ENCODE measurements around the gene DES.
"Not testable (repeated sequence)": the region's sequence is repeated elsewhere in the genome, so short reads cannot be mapped to it uniquely, and the experiment has no call there.

The DES gene

DNA sequence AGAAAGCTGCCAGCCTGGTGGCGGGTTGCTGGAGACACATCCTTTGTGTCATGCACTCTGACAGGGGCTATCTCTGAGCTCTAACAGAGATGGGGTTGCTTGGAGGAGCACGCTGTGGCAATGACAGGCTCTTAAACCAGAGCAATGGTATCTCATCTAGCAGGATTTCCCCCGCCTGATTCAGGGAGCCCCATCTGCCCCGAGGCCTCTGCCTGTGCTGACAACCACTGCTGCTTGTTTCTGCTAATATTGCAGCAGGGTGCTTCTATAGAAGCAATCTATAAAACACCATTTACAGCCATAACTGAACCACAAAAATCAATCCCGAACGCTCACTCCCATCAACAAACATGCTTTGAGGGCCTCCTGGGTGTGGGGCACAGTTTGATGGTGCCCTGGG is 17.6 kb upstream of the DES start:
- DNase-seq = no peak

DNA sequence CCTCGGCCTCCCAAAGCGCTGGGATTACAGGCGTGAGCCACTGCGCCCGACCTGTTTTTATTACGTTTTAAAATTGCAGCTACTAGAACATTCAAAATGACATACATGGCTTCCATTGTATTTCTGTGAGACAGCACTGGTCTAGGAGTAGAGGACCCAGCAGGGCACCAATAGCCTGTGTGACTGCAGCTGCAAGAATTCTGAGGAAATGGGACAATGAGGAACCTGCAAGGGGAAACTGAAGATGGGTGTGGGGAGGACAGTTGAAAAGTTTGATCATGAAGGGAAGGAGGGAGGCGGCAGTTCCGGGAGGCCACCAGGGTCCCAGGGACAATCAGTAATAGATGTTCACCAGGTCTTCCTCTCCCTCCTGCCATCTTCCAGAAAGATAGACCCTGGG is 16.6 kb upstream of the DES start:
- no peak for DNase-seq

DNA sequence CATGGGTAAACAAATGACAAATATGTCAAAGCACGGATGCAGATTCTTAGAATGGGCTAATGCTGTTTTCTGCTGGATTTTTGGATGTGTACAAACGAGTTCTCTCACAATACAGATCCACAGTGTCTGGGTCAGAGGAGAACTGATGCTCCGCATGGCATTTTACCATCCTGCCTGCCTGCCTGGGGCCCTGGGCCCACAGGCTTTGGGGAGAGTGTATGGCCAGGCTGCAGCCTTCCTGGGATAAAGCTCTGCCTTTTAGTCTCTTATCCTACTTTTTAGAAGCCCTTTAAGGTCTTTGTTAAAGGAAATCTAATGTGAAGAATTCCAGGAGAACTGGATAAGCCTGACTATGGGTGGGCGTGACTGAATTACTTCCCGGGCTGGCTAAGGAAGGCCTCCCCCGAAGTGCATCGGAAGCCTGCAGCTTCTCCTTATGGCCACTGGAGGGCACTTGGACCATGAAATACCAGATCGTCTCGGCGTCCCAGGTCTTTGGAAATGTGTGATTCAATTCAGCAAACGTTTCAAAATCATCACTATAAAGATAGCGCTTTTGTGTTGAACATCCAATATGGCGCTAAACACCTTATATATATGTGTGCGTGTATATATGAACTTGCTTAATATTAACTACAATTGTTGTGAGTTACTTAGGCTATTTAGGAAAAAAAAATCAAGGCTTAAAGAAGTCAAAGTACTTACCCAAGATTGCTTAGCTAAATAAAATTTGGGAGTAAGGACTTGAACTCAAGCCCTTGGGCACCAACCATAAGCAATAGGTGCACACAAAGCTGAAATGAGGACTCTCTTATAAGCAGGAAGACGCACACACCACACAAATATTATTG is 15.3 kb upstream of the DES start:
- DNase-seq = peak; percentile 71

DNA sequence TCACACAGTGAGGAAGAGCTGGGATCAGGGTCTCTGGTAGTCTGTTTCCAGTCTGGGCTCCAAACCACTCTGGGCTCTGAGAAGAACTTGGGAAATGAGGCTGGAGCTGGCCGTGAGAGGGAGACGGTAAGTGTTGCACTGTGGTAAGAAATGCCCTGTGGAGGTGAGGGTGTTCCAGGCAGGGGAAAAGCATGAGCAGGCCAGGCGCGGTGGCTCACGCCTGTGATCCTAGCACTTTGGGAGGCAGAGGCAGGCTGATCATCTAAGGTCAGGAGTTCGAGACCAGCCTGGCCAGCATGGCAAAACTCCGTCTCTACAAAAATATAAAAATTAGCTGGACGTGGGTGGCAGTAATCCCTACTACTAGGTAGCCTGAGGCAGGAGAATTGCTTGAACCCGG is 14.3 kb upstream of the DES start:
- no peak for DNase-seq

DNA sequence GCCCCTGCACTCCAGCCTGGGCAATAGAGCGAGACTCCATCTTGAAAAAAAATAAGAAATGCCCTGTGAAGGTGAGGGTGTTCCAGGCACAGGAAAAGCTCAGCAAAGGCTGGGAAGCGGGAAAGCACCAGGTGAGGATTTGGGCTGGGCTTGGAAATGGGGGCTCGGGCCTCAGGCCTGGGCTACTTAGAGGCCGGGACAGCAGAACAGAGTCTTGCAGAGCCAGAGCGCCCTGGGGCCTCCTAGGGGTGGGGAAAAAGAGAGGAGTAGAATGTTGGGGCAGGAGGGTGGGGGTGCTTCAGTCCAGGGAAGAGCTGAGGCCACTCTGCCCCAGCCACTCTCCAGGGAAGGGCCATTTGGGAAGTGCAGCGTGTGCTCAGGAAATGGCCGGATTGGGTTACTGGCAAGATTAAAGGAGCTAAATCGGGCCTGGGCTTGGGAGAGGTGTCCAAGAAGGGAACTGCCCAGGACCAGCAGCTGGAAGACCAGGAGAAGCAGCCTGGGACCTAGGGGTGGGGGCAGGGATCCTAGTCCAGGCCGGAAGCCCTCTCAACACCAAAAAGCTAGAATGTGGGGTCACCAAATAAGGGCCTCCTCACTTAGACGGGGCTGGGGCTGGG is 13.8 kb upstream of the DES start:
- no peak for DNase-seq

DNA sequence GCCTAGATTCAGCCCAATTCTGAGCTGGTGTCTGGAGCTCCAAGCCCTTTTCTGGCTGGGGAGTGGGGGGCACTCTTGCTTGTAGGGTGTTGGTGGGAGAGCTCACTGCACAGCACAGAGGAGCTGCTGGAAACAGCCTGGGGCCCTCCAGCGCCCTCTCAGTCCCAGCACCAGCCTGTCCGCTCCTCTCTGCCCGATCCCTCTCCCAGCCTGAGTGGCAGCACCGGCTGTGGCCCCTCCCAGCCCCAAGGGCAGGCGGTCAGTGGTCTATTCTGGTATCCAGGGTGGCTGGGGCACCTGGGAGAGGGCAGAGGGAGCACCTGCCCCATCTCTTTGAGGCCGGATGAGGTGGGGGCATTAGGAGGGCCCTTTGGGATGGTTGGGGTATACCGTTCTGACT is 13.2 kb upstream of the DES start:
- DNase-seq = no peak

DNA sequence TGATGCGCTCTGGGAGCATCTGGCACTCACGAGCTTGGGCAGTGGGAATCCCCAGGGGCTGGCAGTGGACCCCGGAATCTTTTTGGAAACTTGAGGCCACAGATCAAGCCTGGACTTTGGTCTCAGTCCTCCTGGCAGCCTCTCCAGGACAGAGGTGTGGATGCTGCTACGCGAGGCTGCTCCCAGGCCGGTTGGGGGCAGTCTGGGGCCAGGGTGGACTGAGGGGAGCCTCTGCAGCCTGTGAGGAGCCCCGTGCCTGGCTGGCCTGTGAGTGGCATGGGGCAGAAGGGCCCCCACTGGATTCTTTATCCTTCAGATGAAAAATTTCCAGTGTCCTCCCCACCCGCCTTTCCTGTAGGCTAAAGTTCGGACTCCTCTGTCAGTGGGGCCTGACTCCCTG is 12.7 kb upstream of the DES start:
- no peak for DNase-seq

DNA sequence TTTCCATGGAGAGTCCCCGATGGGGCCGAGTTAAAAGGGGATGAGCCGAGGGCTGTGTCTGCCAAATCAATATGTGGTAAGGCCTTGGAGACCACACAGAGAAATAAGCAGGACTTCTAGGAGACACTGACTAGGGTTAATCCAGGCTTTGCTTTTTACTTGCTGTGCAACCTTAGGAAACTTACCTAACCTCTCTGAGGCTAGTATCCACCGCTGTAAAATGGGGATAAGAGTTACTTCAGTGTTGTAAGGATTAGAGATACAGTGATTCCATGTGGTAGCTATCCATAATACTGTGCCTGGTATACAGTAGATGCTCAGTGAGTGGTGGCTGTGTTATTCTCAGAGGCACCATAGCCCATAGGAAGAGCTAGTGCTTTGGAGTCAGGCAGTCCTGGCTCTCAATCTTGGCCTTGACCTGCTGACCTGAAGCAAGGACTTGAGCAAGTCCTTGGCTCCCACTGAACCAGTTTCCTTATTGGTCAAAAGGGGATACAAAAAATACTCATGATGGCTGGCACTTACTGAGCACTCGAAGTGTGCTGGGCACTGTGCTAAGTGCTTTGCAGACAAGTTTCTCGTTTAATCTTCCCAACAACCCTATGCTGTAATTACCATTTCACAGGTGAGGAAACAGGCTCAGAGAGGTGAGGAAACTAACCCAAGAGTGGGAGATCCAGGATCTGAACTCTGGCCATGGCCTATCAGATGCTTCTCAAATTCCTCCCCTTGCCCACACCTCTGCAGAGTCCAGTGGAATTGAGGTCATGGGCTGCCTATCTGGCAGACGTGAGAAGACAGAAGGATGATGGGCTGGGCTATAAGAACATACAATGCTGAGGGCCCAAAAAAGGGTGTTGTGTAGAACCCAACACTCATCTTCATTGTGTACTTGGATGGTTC is 12.0 kb upstream of the DES start:
- no peak for DNase-seq

DNA sequence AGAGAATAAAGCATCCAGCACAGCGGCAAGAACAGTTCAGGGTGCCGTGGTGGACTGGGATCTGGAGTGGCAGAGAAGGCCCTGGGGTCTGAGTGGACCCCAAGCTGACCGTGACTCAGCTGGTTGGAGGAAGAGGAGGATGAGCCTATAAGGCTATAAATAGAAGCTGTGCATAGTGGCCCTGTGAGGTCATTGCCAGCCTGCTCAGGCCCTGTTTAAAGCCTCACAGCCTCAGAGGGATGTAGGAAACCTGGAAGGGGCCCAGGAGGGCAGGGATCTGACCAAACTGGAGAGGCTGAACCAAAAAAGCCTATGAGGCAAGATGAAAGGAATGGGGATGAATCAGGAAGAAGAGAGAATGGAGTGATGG is 11.3 kb upstream of the DES start:
- DNase-seq = no peak

DNA sequence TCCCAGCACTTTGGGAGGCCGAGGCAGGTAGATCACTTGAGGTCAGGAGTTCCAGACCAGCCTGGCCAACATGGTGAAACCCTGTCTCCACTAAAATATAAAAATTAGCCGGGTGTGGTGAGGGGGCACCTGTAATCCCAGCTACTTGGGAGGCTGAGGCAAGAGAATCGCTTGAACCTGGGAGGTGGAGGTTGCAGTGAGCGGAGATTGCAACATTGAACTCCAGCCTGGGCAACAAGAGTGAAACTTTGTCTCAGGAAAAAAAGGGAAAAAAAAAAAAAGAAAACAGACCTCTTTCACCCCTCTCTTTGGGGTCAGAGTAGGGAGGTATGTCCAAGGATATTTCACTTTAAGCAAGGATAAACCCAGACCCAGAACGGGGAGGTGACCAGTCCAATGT is 10.8 kb upstream of the DES start:
- not testable (repeated sequence) for DNase-seq

DNA sequence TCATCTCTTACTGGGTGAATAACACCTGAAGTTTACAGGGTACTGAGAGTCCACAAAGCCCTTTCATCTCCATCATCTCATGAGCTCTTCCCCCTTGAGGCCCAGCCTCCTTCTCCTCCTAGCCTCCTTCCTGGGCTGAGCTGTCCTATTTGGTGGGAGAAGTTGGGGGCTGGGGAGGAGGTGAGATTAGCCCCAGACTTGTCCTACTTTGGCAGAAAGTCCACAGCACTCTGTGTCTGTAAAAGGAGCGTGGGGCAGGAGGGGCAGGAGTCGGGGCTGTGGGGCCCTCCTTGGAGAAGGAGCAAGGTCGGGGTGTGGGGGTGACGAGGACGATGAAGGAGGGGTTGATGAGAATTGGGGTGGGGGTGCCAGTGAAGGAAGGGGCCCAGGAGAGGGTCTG is 10.0 kb upstream of the DES start:
- no peak for DNase-seq

DNA sequence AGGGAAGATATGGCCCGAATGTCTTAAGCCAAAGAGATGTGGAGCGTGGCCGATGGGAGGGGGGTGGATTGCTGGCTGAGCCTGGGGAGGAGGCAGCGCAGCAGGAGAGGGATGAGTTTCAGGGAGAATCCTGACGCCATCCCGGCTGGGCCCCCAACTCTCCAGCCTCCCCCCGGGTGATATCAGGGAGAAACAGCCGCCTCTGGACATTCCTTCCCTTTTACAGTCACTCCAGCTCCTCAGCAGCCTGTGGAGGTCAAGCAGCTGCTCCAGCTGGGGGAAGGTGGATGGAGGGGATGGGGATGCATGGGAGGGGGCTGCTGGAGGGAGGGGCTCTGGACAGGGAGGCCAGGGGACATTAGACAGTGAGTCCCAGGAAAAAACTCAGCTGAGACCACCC is 9.5 kb upstream of the DES start:
- no peak for DNase-seq

DNA sequence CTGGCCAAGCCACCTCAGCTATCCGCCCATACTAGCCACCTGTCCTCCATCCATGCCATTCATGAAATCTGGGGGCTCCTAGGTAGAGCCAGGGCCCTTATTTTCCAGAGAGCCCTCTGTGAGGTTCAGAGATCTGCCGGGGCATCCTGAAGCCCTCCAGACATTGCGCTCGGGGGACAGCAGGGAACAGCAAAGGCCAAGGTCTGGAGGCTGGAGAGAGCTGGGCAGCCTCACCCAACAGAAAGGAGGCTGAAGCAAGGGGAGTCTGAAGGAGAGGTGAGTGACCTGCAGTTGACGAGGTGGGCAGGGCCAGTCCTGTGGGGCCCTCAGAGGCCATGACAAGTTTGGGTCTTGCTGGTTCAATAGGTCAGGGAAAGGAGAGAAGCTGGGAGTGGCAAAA is 8.6 kb upstream of the DES start:
- DNase-seq = no peak

DNA sequence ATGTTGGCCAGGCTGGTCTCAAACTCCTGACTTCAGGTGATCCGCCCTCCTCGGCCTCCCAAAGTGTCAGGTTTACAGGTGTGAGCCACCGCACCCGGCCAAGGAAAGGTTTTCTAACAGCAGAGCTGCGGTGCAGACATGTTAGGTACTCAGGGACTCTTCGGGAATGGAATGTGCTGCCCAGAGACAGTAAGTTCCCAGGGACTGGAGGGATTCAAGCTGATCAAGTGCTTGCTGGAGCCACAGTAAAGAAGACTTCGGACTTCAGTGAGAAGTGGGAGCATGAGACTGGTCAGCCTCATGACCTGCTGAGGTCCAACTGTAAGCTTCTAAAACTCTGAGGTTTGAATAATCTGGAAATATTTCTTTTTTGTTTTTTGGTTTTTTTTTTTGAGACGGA is 7.8 kb upstream of the DES start:
- no peak for DNase-seq

DNA sequence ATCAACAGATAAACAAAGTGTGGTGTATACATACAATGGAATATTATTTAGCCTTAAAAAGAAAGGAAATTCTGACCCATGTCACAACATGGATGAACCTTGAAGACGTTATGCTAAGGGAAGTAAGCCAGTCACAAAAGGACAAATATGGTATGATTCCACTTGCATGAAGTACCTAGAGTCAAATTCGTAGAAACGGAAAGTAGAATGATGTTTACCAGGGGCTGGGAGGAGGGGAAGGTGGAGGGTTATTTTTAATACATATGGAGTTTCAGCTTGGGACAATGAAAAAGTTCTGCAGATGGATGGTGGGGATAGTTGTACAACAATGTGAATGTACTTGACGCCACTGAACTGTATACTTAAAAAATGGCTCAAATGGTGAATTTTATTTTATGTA is 3.3 kb upstream of the DES start:
- no peak for DNase-seq

DNA sequence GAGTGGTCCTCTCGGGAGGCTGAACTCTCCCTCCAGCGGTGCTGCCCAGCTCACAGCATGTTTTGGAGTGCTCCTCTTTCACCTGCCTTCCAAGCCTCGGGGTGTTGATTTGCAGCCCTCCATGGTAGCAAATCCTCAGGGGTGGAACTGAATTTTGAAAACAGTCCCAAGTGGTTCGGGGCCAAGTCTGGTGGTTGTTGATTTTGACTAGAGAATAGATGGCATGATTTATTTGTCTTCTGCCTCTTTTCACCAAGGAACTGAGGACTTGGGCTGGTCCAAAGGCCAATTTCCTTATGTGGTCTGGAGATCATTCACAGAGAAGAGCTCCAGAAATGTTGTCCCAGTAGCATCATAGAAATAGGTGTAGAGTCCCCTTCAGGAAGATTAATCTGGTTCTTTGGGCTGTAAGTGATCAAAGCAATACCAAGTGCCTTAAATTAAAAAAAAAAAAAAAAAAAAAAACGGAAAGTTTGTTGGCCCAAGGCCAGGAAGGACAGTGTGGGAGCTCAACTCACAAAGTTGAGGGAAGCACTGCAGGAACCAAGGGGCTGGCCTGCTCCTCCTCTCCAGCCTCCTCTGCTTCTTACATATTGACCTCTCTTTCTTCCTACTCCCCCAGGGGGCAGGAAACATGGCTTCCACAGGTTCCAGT is 2.5 kb upstream of the DES start:
- DNase-seq = no peak

DNA sequence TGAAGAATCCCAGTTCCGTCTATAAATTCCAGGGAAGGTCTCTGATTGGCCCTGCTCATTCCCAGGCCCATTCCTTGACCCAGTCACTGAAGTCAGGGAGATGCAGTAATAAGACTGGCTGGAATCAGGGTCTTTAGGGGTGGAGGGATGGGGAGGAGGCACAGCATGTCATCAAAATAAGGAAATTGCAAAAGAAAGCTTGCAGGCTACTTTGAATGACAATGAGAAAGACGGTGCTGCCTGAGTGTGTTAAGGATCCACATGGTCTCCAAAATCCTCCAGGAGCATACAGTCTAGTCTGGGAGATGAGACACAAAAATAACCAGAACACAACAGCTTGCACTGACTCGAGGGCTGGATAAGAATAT is 2.0 kb upstream of the DES start:
- no peak for DNase-seq

DNA sequence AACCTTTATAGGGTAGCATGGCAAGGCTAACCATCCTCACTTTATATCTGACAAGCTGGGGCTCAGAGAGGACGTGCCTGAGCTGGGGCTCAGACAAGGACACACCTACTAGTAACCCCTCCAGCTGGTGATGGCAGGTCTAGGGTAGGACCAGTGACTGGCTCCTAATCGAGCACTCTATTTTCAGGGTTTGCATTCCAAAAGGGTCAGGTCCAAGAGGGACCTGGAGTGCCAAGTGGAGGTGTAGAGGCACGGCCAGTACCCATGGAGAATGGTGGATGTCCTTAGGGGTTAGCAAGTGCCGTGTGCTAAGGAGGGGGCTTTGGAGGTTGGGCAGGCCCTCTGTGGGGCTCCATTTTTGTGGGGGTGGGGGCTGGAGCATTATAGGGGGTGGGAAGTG is 1.2 kb upstream of the DES start:
- no peak for DNase-seq

DNA sequence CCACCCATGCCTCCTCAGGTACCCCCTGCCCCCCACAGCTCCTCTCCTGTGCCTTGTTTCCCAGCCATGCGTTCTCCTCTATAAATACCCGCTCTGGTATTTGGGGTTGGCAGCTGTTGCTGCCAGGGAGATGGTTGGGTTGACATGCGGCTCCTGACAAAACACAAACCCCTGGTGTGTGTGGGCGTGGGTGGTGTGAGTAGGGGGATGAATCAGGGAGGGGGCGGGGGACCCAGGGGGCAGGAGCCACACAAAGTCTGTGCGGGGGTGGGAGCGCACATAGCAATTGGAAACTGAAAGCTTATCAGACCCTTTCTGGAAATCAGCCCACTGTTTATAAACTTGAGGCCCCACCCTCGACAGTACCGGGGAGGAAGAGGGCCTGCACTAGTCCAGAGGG is 803 bp upstream of the DES start:
- no peak for DNase-seq

DNA sequence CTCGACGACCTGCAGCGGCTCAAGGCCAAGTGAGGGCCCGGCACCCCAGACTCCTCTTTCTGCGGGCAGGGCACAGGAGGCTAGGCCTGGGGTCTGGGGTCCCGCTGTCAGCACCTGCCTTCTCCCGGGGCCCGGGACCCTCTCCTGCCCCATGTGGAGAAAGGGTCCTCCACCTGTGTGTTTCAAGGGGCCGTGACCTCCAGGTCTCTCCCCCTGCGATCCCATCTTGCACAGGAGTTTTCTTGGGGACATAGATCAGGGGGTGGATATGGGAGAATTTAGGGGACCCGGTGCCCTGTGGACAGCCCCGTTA is 791 bp downstream of the DES start:
- DNase-seq = no peak

DNA sequence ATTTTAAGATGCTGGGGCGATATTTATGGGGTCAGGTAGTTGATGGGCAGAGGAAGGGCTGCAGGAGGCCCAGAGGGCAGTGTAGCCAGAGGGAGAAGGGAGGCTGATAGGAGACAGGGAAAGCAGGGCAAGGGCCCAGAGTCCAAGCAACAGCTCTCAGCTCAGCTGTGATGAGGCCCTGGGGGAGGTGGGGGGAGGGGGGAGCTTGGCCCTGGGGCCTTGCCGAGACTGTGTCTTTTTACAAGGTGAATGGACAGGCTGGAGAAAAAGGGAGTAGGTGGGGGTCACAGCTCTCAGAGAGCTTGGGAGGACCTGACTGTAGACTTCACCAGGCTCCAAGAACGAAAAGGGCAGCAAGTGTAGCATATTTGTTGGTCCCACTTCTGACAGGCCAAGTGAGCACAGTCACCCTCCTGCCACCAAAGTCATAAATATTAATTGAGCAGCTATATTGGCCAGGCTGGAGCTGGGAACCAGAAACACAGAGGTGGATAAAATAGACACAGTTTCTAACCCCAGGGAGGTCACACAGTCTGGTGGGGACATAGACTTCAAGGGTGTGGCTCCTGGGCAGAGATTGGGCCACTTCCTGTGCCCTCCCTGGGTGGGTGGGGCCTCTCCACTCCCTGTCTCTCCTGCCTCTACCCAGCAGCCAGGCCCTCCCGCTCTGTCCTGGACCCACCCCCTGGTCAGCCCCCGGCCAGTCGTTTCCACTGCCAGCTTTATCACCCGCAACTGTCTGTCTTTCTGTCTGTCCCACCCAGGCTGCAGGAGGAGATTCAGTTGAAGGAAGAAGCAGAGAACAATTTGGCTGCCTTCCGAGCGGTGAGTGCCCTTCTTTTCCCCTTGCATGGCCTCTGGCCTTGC is 1.4 kb downstream of the DES start:
- no peak for DNase-seq

DNA sequence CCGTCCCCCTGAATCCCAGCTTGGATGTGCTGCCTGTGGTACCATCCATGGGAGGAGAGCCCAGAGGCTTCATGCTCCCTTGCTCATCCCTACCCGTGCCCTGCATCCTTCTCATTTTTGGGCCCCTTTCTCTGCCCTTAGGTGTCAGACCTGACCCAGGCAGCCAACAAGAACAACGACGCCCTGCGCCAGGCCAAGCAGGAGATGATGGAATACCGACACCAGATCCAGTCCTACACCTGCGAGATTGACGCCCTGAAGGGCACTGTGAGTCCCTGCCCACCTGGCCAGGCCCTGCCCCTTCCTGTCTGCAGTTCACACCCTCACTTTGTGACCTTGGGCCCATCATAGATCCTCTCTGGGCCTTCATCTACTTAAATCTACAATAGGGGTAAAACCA is 2.5 kb downstream of the DES start:
- no peak for DNase-seq

DNA sequence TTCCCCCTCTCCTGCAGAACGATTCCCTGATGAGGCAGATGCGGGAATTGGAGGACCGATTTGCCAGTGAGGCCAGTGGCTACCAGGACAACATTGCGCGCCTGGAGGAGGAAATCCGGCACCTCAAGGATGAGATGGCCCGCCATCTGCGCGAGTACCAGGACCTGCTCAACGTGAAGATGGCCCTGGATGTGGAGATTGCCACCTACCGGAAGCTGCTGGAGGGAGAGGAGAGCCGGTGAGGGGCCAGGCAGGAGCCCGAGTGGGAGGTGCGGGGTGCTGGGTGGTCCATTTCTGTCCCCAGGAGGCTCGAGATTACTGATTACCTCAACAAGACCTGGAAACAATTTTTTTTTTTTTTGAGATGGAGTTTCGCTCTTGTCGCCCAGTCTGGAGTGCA is 3.1 kb downstream of the DES start:
- no peak for DNase-seq

All from left hindlimb (tissue), 1 donor.